ENCODE measurements around the gene PHC2. TPM values are rescaled to one million over a fixed set of nuclear protein-coding genes. Genes with fewer than 3 reads are reported as not detected.

Gene PHC2
- 8.1 and 9.4 TPM in 2 replicates for total RNA-seq (2021)
- long read RNA-seq, partial matches to known transcripts = 1 of 3 reads
- long read RNA-seq, other reads (novel, unspliced or antisense) = 2 of 3 reads

- Histone ChIP-seq H3K23me2 (ENCODE audit: insufficient read length, low read depth, low read length, poor library complexity, severe bottlenecking) (peaks cover 6% of the 10 kb centered on the region), H3K27me3 (ENCODE audit: insufficient read depth, low read length) (peaks cover 7% of the 10 kb centered on the region; the same call in 1 of the 2 replicates), H3K4me2 (ENCODE audit: insufficient read depth, insufficient read length, low read length) (peak within 1 kb of the TSS; percentile 85), H3K27ac (ENCODE audit: insufficient read length, low read depth, low read length) (no peak within 1 kb of the TSS), H3K14ac (ENCODE audit: insufficient read depth, low read length) (no peak within 1 kb of the TSS), H3K18ac (ENCODE audit: insufficient read length, low read depth, low read length) (no peak within 1 kb of the TSS), H4K8ac (replicated peaks; ENCODE audit: insufficient read length, low read depth, low read length) (no peak within 1 kb of the TSS), H4K91ac (ENCODE audit: insufficient read length, low read depth, low read length) (no peak within 1 kb of the TSS), H3K9ac (ENCODE audit: extremely low read depth, insufficient read length, low read length) (no peak within 1 kb of the TSS), H3K23ac (ENCODE audit: insufficient read length, low read depth, low read length) (no peak within 1 kb of the TSS), H2BK12ac (ENCODE audit: insufficient read length, low read depth, low read length) (no peak within 1 kb of the TSS), H3K4me1 (ENCODE audit: insufficient read depth, low read length) (peaks cover 6% of the 10 kb centered on the region; the same call in 1 of the 2 replicates), H3K79me2 (ENCODE audit: insufficient read depth, low read length) (no peaks in the 10 kb centered on the region), H3K56ac (ENCODE audit: insufficient read length, low read depth, low read length) (no peak within 1 kb of the TSS), H3K4ac (ENCODE audit: low read depth, low read length) (no peak within 1 kb of the TSS), H2AK5ac (ENCODE audit: insufficient read length, low read length) (no peak within 1 kb of the TSS), H2AFZ (ENCODE audit: low read length) (no peak within 1 kb of the TSS), H4K5ac (ENCODE audit: insufficient read length, low read depth, low read length) (no peak within 1 kb of the TSS), H2BK15ac (ENCODE audit: low read depth, low read length) (no peak within 1 kb of the TSS), H4K20me1 (ENCODE audit: control insufficient read depth, insufficient read depth, insufficient read length) (no peaks in the 10 kb centered on the region), H2BK20ac (ENCODE audit: low read depth, low read length, poor library complexity, severe bottlenecking) (no peak within 1 kb of the TSS), H2BK5ac (ENCODE audit: insufficient read length, low read length) (no peak within 1 kb of the TSS), H3T11ph (ENCODE audit: low read length) (no peak within 1 kb of the TSS), H2BK120ac (ENCODE audit: low read depth, low read length, poor library complexity, severe bottlenecking) (no peak within 1 kb of the TSS), H3K9me3 (ENCODE audit: control insufficient read depth, low read depth, low read length) (no peaks in the 10 kb centered on the region), H3K79me1 (ENCODE audit: insufficient read depth, low read depth, low read length, poor library complexity, severe bottlenecking) (no peaks in the 10 kb centered on the region)
- no peak; the same call in 1 of the 3 replicates for TF ChIP-seq CTCF (conservative IDR thresholded peaks at IDR 0.05)
- Mint-ChIP-seq H3K4me1 (peaks cover 3 to 14% of the 10 kb centered on the region in 2 experiments), H3K27ac (no peak within 1 kb of the TSS), H3K27me3 (ENCODE audit: low read depth) (peaks cover 13% of the 10 kb centered on the region), H3K9me3 (no peaks in the 10 kb centered on the region), H3K36me3 (ENCODE audit: insufficient read depth in 1 of 3, low read depth in 3 of 3) (no peaks in the 10 kb centered on the region), H3K4me3 (peak within 1 kb of the TSS; percentile 29 to 66; a peak in 4 of 5 replicates)
- no CpG with 5 or more reads among the region's 91 CpGs for WGBS (ENCODE audit: extremely low coverage, insufficient read length, low lambda C conversion rate)
- DNase-seq = peak; percentile 99
These were observed at the start of gene PHC2 for GRCh38 chr1:33430692-33431593. TSS of gene PHC2 (minus strand) at chr1:33431095. CDS start at chr1:33375539, 55,556 bp downstream.

Measured in H9 (cell line).